Esophagus muscularis mucosa (tissue), 3 donors: ENCODE measurements around the gene IMPDH2.

Experiments
- POLR2AphosphoS5 ChIP-seq, 2 donors: sonication (generic); formaldehyde crosslinking; IDR thresholded peaks; one replicate each; pipeline ENCODE4 v1.6.1; 2017; ENCODE audit warnings: antibody characterized with exemption in 2 of 2
- TF ChIP-seq, protein P1 (sequence below), 3 experiments: fragments of 200-600 bp in 2 of 3; fragments of 450-650 bp in 1 of 3; sonication (generic) in 2 of 3; IDR thresholded peaks; one replicate each; pipeline ENCODE4 v1.5.1; 2017 to 2019; ENCODE audit warnings: antibody characterized with exemption in 3 of 3, mild to moderate bottlenecking in 2 of 3, moderate library complexity in 1 of 3

DNA sequence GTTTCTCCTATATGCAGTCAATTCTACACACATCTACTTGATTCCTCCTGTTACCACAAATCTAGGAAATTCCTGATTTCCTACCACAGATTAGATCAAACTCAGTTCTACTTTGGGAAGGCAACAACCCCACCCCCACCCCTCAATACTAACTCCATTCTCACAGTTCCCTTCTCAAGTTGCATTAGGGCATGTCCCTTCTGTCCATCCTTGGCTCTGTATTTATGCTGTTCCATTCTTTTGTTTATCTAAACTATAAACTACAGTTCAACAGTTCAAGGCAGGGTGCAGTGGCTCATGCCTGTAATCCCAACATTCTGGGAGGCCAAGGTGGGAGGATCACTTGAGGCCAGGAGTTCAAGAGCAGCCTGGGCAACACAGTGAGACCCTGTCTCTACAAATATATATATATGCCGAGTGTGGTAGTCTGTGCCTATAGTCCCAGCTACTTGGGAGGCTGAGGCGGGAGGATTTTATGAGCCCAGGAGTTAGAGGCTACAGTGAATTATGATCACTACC, 25.2 kb upstream of the IMPDH2 start:
- TF ChIP-seq, protein P1, sequence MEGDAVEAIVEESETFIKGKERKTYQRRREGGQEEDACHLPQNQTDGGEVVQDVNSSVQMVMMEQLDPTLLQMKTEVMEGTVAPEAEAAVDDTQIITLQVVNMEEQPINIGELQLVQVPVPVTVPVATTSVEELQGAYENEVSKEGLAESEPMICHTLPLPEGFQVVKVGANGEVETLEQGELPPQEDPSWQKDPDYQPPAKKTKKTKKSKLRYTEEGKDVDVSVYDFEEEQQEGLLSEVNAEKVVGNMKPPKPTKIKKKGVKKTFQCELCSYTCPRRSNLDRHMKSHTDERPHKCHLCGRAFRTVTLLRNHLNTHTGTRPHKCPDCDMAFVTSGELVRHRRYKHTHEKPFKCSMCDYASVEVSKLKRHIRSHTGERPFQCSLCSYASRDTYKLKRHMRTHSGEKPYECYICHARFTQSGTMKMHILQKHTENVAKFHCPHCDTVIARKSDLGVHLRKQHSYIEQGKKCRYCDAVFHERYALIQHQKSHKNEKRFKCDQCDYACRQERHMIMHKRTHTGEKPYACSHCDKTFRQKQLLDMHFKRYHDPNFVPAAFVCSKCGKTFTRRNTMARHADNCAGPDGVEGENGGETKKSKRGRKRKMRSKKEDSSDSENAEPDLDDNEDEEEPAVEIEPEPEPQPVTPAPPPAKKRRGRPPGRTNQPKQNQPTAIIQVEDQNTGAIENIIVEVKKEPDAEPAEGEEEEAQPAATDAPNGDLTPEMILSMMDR (IDR thresholded peaks at IDR 0.05): no peak
- no peak for TF ChIP-seq POLR2AphosphoS5 (IDR thresholded peaks at IDR 0.05)
